ENCODE measurements around the gene LRRC73.
"Not testable (repeated sequence)": the region's sequence is repeated elsewhere in the genome, so short reads cannot be mapped to it uniquely, and the experiment has no call there.

Gene LRRC73

DNA sequence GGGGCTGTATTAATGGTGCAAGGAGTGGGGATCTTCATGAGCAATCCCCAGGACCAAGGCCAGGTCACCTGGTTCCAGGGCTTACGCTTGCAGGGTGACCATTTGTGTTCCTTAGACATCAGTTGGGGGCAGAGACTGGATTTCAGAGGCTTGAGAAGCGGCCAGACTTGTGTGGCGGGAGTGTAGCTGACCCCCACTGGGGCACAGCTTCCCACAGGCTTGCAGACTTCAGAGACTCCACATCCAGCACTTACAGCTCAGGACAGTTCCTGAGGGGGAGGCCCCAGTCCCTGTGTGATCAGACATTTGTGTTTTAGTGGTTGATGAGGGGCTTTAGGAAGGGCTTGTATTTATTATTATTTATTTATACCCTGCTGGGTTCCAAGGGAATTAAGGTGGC, 17.5 kb downstream of the LRRC73 start:
- DNase-seq (ENCODE audit: low spot score) = no peak

GRCh38 chr6:43491750-43492661, 18.1 kb downstream of the LRRC73 start:
- DNase-seq (ENCODE audit: low spot score) = peak; percentile 95

DNA sequence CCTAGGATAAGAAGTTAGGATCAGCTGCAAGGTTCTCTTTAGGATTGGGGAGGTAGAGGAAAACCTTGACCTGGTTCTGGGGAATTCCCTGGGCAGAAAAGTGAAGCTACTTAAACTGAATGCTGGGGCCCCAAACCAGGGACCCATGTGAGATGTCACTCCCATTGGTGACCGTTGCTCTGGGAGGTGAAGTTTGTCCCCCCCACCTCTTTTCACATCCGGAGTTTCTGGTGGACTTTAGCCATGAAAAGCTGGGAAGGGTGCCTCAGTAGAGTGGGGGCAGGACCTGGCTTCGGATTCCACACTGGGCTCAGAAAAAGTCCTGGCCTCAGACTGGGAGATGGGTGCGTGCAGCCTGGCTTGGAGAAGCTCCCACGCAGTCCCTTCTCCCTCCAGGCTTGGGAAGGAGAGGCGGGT, 19.6 kb downstream of the LRRC73 start:
- DNase-seq (ENCODE audit: low spot score) = no peak

GRCh38 chr6:43489277-43490072, 20.7 kb downstream of the LRRC73 start:
- DNase-seq (ENCODE audit: low spot score) = peak; percentile 99

- no peak for DNase-seq (ENCODE audit: low spot score)
Measured at GRCh38 chr6:43488667-43489276, 21.4 kb downstream of the LRRC73 start.

- no peak for DNase-seq (ENCODE audit: low spot score)
Measured at GRCh38 chr6:43481591-43482236, 28.4 kb downstream of the LRRC73 start.

DNA sequence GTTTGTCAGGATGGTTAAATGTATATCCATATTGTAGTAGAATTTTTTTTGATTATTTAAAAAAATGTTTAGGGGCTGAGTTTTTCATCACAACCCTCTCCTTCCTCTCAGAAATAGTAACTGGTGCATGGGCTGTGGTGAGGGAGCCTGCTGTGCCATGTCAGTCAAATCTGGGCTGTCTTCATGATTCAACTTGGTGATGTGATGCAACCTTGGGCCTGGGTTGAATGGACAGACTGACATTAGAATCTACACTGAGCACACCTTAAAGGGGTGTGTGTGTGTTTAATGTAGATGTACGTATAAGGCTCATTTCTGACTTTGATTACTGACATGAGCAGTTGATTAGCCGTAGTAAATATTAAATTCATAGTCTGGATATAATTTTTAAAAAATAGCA, 29.1 kb downstream of the LRRC73 start:
- DNase-seq (ENCODE audit: low spot score) = no peak

GRCh38 chr6:43478008-43478372, 32.2 kb downstream of the LRRC73 start:
- no peak for DNase-seq (ENCODE audit: low spot score)

DNA sequence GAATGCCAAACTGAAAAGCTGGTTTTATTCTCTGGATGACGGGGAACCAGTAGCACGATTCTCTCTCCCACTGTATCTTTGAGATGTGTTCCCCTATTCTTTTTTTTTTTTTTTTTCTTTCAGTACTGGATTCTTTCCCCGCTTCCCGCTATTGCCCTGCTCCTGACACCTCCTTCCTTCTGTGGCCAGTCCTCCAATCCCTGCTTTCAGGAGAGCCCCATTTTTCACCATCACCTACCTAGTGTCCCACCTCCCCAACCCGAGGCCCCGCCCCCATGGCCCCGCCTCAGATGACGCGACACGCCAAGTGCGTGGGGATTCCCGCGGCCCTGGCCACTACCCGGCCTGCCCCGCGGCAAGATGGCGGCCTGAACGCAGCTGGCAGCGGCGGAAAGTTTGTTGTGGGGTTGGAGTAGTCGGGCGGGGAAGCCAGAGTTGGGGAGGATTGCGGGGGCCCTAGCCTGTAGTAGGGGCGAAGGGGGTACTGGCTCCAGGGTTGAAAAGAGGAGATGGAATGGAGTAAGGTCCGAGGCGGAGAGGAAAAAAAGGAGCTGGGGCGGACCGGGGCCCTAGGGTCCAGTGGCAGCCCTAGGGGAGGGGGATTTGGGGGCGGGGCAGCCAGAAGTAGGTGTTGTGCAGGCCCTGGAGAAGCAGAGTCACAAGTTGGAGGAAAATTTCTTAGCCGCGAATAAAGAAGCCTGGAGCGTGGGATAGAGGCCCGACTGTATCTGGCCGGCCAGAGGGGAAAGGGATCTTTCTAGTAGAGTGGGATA, 32.7 kb downstream of the LRRC73 start, which contains the start of gene TJAP1:
TJAP1 (plus strand) TSS at position 336 of the 773 bp plus-strand sequence. CDS start 21,432 bp downstream, outside the sequence.
- DNase-seq (ENCODE audit: low spot score) = peak; percentile 93

DNA sequence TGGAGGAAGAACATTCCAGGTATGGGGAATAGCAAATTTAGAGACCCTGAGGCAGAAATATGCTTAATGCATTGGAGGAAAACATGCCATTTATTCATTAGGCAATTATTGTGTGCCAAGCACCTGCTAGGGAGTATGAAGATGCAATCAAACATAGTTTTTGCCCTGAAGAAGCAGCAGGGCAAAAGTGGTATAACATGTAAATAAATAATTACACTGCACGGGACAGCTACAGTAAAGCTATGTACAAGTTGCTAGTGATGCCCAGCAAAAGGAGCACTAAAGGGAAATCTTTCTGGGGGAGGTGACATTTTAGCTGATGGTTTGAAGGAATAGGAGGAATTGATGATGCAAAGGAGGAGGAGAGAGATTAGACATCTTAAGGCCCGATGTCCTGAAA, 33.4 kb downstream of the LRRC73 start:
- DNase-seq (ENCODE audit: low spot score) = no peak

- DNase-seq (ENCODE audit: low spot score) = no peak
Measured at GRCh38 chr6:43475516-43475915, 34.6 kb downstream of the LRRC73 start.

DNA sequence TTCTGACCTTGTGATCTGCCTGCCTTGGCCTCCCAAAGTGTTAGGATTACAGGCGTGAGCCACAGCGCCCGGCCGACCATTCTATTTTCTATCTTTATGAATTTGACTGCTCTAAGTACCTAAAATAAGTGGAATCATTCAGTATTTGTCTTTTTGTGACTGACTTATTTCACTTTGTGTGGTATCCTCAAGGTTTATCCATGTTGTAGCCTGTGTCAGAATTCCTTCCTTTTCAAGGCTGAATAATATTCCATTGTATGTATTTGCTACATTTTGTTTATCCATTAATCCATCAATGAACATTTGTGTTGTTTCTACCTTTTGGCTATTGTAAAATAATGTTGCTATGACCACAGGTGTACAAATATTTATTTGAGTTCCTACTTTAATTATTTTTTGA, 37.6 kb downstream of the LRRC73 start:
- no peak for DNase-seq (ENCODE audit: low spot score)

- DNase-seq (ENCODE audit: low spot score) = no peak
Measured at GRCh38 chr6:43471399-43471798, 38.7 kb downstream of the LRRC73 start.

- DNase-seq (ENCODE audit: low spot score) = no peak
Measured at GRCh38 chr6:43469947-43470346, 40.2 kb downstream of the LRRC73 start.

GRCh38 chr6:43468748-43469681, 41.1 kb downstream of the LRRC73 start:
- DNase-seq (ENCODE audit: low spot score) = no peak

DNA sequence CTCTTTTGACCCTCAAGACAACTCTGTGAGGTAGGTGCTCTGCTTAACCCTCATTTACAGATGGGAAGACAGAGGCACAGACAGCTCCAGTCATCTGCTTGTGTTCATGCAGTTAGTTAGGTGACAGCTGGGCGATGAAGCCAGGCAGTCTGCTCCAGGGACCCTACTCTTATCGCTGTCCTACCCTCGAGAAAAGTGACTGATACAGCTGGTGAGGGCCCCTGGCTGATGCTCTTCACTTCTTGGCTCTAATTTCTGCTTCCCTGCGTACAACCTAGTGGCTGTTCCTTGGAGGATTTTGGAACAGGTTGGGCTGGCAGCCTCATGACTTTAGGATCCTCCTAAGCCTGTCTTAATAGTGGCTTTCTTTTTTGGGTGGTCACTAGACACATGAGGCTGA, 41.9 kb downstream of the LRRC73 start:
- DNase-seq (ENCODE audit: low spot score) = no peak

DNA sequence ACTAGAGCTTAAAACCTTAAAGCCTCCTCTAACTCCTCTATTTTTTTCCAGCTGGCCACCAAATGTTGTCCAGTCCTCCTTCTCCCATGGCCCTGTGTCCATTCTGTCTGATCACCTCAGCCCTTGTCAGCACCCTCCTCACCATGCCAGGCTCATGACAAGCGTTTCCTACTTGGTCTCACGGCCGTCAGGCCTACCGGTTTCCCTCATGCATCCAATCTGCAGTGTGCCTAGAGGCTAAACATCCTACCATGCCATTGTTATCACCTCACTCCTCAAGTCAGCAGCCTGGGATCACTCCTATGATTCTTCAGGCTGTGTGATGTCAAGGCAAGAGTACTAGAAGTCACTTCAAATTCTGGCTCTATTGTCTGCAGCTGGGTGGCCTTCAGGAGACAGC, 42.4 kb downstream of the LRRC73 start:
- DNase-seq (ENCODE audit: low spot score) = no peak

- DNase-seq (ENCODE audit: low spot score) = not testable (repeated sequence)
Measured at GRCh38 chr6:43467265-43467664, 42.9 kb downstream of the LRRC73 start.

DNA sequence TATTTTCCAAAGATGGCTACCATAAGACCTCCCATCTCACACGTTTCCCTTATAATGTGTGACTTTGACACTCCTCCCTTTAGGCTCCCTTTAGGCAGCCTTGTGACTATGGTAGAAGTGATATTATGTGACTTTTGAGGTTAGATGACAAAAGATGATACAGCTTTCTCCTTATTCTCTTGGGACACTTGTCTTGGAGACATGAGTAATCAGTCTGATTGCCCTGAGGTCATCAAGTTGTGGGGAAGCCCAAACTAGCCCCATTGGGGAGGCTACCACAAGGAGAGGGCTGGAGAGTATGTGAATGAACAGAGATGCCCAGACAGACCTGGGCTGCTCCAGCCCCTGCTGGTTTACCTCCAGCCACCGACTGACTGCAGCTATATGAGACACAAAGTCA, 44.2 kb downstream of the LRRC73 start:
- DNase-seq (ENCODE audit: low spot score) = no peak

- no peak for DNase-seq (ENCODE audit: low spot score)
Measured at GRCh38 chr6:43464337-43464736, 45.8 kb downstream of the LRRC73 start.

All from Ammon's horn (tissue), 1 donor.